Activated naive CD4-positive, alpha-beta T cell treated with anti-CD3 and anti-CD28 coated beads, Interleukin-2, amount 50 U/mL, for 72 hours (primary cell): ENCODE data around the gene CHST11. TPM values are rescaled to one million over a fixed set of nuclear protein-coding genes. Genes with fewer than 3 reads are reported as not detected.
"Not testable (repeated sequence)": the region's sequence is repeated elsewhere in the genome, so short reads cannot be mapped to it uniquely, and the experiment has no call there.

Source experiments
- ATAC-seq, 2 donors: fragments of 150-1000 bp; cut with Tn5 transposase; 2 replicates each; pipeline ENCODE4 v1.10.0; 2021; ENCODE audit warnings: mild to moderate bottlenecking in 2 of 2, moderate library complexity in 2 of 2
- DNase-seq, 2 donors: peaks; one replicate each; pipeline ENCODE4 v3.0.0; 2021 to 2022; ENCODE audit warnings: low spot score in 2 of 2
- H3K27ac Mint-ChIP-seq, 2 donors: one replicate each; pipeline ENCODE4 v1.8.0; 2022; ENCODE audit warnings: mild to moderate bottlenecking in 2 of 2, mixed read lengths in 2 of 2
- H3K36me3 Mint-ChIP-seq, 2 donors: one replicate each; pipeline ENCODE4 v1.8.0; 2022; ENCODE audit warnings: mixed read lengths in 2 of 2
- H3K9me3 Mint-ChIP-seq, 2 donors: one replicate each; pipeline ENCODE4 v1.8.0; 2022; ENCODE audit warnings: mixed read lengths in 2 of 2
- total RNA-seq, 2 donors: library from RNA; stranded (reverse); gene quantifications; one replicate each; pipeline ENCODE4 v1.2.3, GENCODE V29; 2022

The CHST11 gene
- total RNA-seq, 2 donors from 2014 or later: 20.0 to 40.0 TPM

GRCh38 chr12:104775731-104776231 lies 319.0 kb downstream of the CHST11 start:
- DNase-seq (no peak), ATAC-seq (no peak)
- H3K27ac Mint-ChIP-seq: no peak overlapping the region
- H3K36me3 Mint-ChIP-seq: peaks cover 21 to 37% of the 10 kb centered on the region in 2 donors
- H3K9me3 Mint-ChIP-seq: peaks cover 15 to 33% of the 10 kb centered on the region in 2 donors

GRCh38 chr12:104779134-104779533 lies 322.4 kb downstream of the CHST11 start:
- H3K27ac Mint-ChIP-seq: no peak overlapping the region
- ATAC-seq (no peak), DNase-seq (no peak)
- H3K9me3 Mint-ChIP-seq: peaks cover 9 to 29% of the 10 kb centered on the region in 2 donors
- H3K36me3 Mint-ChIP-seq: peaks cover 12 to 33% of the 10 kb centered on the region in 2 donors

DNA sequence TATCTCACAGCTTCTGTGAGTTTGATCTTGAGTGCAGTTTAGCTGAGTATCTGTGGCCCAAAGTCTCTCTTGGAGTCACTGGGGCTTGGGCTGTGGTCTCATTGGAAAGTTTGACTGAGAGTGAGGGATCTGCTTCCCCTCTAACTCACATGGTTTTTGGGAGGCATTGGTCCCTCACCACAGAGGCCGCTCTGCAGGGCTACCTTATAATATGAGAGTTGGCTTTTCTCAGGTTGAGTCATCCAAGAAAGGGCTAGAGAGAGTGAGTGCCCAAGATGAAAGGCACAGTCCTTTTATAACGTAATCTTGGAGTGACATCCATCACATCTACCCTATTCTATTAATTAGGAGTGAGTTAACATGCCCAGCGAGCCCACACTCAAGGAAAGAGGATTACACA lies 325.5 kb downstream of the CHST11 start:
- ATAC-seq (peak in 1 of 2 donors; percentile 60), DNase-seq (no peak)
- Mint-ChIP-seq H3K27ac (no peak overlapping the region), H3K36me3 (peaks cover 11 to 31% of the 10 kb centered on the region in 2 donors), H3K9me3 (peaks cover 6 to 28% of the 10 kb centered on the region in 2 donors)

DNA sequence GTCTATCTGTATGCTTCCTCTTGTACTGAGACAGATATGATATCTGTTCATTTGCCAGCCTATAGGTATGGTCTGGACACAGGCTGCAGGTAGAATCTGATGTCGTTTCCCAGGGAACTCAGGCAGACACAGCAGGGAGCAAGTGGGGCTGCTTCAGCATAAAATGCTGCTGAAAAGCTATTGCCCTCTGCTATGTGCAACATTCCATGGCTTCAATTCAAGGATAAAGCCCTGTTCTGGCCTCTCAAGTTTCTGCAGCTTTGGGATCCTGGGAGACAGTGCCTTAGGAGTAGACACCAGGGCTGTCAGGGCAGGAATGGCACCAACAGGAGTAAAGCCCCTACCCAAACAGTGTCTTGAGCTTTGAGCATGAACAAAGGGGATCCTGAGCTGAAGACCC lies 327.8 kb downstream of the CHST11 start:
- Mint-ChIP-seq H3K27ac (no peak overlapping the region), H3K36me3 (peaks cover 11 to 20% of the 10 kb centered on the region in 2 donors), H3K9me3 (peaks cover 6 to 18% of the 10 kb centered on the region in 2 donors)
- DNase-seq: no peak
- ATAC-seq: no peak

- Mint-ChIP-seq H3K9me3 (peaks cover 4 to 8% of the 10 kb centered on the region in 2 donors), H3K36me3 (peaks cover 4 to 11% of the 10 kb centered on the region in 2 donors), H3K27ac (no peak overlapping the region)
- DNase-seq (no peak), ATAC-seq (no peak)
Observed at GRCh38 chr12:104785886-104786285, 329.1 kb downstream of the CHST11 start.

DNA sequence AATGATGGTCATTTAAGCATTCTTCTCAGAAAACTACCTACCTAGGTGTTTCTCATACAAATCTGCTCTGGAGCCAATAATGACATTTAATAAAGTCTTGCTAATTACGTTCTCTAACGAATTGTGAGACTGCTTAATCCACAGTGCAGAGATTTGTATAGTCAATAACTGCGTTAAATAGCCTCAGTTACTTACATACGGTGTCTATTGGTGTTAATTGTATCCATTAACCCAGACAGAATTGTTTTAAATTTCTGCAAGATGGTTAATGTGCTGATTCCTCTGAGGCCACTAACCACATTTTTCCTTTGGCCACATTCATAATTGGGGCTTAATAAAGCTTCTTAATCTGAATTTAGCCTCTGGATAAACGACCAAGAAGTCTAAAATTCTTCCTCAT lies 329.6 kb downstream of the CHST11 start:
- Mint-ChIP-seq H3K27ac (no peak overlapping the region), H3K36me3 (peaks cover 0 to 6% of the 10 kb centered on the region in 2 donors)
- no peak for DNase-seq

DNA sequence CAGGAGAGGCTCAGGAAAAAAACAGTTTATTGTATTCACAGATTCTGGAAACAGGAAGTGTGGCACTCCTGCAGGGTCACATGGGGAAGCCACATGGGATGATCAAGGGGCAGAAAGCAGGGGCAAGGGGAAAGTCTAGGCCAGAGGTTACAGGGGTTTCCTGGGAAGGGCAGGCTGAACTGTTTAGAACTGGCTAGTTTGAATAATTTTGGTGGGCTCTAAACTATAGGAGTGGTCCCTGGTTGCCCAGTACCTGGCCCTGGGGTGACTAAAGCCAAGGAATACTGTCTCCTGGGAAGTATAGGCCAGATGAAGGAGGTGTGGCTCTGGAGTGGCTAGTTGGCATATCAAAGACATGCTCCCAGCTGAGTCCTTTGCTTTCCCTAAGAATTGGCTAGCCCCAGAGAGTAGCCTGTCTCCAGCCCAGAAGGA lies 332.1 kb downstream of the CHST11 start:
- DNase-seq (no peak), ATAC-seq (no peak)
- H3K36me3 Mint-ChIP-seq: no peaks in the 10 kb centered on the region
- H3K27ac Mint-ChIP-seq: no peak overlapping the region
- H3K9me3 Mint-ChIP-seq: no peaks in the 10 kb centered on the region

More for the DNA sequence above, 329.6 kb downstream of the CHST11 start:
- ATAC-seq: no peak
- peaks cover 0 to 3% of the 10 kb centered on the region in 2 donors for H3K9me3 Mint-ChIP-seq

- Mint-ChIP-seq H3K9me3 (no peaks in the 10 kb centered on the region), H3K27ac (peak overlapping the region in 1 of 2 donors; percentile 55), H3K36me3 (no peaks in the 10 kb centered on the region)
- DNase-seq (peak in 1 of 2 donors; percentile 62), ATAC-seq (peak in 1 of 2 donors; percentile 34)
Observed at GRCh38 chr12:104790296-104791125, 333.8 kb downstream of the CHST11 start.

DNA sequence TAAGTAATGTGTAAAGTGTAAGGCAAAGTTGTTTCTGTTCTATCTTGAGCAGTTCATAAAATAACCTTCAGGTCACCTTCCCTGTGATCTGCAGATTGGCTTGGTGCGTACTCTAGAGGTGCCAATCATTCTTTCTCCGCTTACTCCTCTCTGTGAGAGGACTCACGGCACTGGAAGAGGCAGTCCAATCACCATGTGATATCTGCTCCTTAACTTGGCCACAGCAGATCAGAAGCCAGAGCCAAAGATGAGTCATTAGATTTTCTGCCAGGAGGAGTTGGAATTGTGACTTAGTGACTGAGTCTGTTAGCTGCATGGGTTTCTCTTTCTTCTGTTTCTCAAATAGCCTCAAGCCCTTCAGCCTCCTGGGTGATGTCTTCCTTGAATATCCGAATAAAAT lies 335.8 kb downstream of the CHST11 start:
- Mint-ChIP-seq H3K36me3 (no peaks in the 10 kb centered on the region), H3K27ac (no peak overlapping the region), H3K9me3 (no peaks in the 10 kb centered on the region)
- ATAC-seq (no peak), DNase-seq (no peak)

DNA sequence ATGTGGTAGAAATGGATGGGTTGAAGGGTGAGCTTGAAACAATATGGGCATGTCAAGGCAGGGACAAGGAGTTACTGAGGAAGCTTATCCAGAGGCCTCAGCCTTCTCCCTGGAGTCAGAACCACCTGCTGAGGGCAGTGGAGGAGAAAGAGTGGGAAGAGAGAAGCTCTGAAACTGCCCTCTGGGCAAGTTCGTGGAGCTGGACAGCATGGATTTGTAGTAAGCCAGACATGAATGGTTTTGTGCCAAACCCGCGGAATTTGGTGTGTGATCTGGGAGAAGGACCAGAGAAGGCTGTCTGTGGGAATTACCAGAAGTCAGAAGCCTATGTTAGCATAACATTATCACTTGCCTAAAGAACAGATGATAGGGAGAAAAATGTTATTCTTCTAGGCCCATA lies 336.5 kb downstream of the CHST11 start:
- Mint-ChIP-seq H3K27ac (no peak overlapping the region), H3K36me3 (no peaks in the 10 kb centered on the region), H3K9me3 (no peaks in the 10 kb centered on the region)
- DNase-seq (no peak), ATAC-seq (no peak)

DNA sequence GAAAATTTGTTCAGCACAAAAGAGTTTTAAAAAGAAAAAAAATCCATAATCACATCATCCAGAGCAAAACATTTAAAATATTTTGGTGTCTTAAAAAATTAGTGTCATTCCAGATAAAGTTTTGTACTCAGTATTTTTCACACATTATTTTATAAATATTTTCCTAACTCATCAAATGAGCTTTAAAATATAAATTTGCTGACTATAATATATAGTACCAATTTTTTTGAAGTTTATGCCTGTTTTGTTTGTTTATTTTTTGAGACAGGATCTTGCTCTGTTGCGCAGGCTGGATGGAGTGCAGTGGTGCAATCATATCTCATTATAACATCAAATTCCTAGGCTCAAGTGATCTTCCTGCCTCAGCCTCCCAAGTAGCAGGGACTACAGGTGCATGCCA lies 337.2 kb downstream of the CHST11 start:
- H3K36me3 Mint-ChIP-seq: no peaks in the 10 kb centered on the region
- no peak for ATAC-seq
- no peak overlapping the region for H3K27ac Mint-ChIP-seq
- no peak for DNase-seq
- no peaks in the 10 kb centered on the region for H3K9me3 Mint-ChIP-seq

DNA sequence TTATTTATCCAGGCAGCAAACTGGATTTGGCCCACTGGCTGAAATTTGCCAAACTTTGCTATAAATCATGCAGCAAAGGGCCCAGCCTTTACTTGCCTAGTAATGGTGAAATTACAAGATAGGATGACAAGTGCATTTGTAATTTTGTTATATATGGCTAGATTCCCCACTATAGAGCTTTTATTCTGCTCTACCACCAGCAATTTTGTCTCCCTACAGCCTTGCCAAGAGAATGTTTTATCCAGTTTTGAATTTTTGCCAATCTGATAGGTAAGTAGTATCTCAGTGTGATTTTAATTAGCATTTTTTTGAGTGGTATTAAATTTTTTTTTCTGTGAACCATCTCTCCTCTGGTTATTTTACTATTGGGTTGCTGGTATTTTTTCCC lies 339.7 kb downstream of the CHST11 start:
- DNase-seq (no peak), ATAC-seq (no peak)
- no peak overlapping the region for H3K27ac Mint-ChIP-seq
- H3K9me3 Mint-ChIP-seq: no peaks in the 10 kb centered on the region
- H3K36me3 Mint-ChIP-seq: no peaks in the 10 kb centered on the region

DNA sequence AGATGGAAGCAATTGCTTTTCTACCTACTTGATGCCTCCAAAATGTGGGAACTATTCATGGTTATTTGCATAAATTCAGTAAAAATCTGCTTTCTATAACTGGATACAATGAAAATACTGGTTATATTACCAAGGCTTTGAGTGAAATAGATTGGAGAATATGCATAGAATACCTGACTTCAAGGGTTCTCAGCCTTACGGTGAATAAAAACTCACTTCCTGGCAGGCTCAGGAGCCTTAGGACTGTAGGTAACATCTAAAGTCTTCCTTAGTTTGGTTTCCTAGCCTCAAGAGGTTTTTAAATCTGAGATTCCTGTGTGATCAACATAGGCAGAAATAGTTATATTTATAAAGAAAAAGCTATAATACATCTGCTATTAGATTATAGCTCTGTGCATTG lies 342.7 kb downstream of the CHST11 start:
- no peaks in the 10 kb centered on the region for H3K36me3 Mint-ChIP-seq
- DNase-seq (no peak), ATAC-seq (no peak)
- no peaks in the 10 kb centered on the region for H3K9me3 Mint-ChIP-seq
- no peak overlapping the region for H3K27ac Mint-ChIP-seq

DNA sequence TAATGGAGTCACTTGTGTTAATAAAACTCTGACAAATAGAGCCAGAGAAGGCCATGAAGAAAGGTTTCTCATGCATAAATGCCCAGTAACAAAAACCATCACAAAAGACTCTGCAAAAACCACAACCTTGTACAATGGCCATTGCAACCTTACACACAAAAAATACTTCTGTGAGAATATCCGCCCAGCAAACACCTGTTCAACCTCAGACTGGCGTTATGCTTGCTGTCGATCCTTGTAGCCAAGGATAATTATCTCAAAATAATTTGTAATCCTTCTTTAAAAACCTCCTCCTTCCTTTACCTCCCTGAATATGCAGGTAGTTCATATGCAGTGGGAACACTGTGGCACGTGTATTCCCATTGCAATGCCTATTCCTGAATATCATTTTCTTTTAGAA lies 344.3 kb downstream of the CHST11 start:
- no peak overlapping the region for H3K27ac Mint-ChIP-seq
- H3K36me3 Mint-ChIP-seq: no peaks in the 10 kb centered on the region
- ATAC-seq: no peak
- DNase-seq: no peak
- H3K9me3 Mint-ChIP-seq: no peaks in the 10 kb centered on the region

DNA sequence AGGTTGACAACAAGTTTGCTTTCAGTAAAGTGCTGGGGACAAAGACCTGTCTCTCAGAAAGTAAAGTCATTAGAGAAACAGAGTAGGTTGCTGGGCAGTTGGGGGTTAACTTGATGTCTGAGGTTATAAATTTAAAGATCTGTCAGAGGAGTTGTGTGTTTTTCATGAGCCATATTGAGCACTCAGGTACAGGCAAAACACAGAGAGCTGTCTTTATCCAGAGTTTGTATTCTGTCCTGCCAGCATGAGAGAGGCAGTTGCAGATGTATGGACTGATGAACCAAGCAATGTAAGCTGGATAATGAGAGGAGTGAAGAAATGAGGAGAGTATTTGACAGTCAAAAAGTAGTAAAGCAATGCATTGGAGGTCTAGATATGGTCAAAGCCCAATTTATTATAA lies 344.7 kb downstream of the CHST11 start:
- Mint-ChIP-seq H3K36me3 (no peaks in the 10 kb centered on the region), H3K27ac (no peak overlapping the region), H3K9me3 (no peaks in the 10 kb centered on the region)
- ATAC-seq: no peak
- DNase-seq: no peak

- no peak overlapping the region for H3K27ac Mint-ChIP-seq
- H3K9me3 Mint-ChIP-seq: no peaks in the 10 kb centered on the region
- ATAC-seq: no peak
- no peaks in the 10 kb centered on the region for H3K36me3 Mint-ChIP-seq
- no peak for DNase-seq
Observed at GRCh38 chr12:104802208-104802607, 345.5 kb downstream of the CHST11 start.

DNA sequence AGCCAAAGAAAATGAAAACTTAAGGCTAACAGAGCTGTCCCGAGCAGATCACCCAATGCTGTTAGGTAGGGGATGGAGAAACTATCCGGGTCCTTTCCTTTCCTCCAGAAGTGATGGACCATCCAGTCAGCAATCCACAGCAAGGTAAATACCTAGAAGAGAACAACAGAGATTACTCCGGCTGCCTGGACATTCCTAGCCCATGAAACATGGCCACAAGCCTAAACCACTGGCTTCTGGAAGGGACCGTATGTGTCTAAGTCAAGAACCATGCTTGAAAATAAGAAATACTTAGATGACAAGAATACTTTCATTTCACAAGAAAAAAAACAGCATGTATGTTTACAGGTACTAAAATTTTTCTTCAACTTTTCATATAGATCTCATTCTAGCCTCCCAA lies 348.4 kb downstream of the CHST11 start:
- no peaks in the 10 kb centered on the region for H3K36me3 Mint-ChIP-seq
- DNase-seq (no peak), ATAC-seq (no peak)
- H3K9me3 Mint-ChIP-seq: no peaks in the 10 kb centered on the region
- no peak overlapping the region for H3K27ac Mint-ChIP-seq

DNA sequence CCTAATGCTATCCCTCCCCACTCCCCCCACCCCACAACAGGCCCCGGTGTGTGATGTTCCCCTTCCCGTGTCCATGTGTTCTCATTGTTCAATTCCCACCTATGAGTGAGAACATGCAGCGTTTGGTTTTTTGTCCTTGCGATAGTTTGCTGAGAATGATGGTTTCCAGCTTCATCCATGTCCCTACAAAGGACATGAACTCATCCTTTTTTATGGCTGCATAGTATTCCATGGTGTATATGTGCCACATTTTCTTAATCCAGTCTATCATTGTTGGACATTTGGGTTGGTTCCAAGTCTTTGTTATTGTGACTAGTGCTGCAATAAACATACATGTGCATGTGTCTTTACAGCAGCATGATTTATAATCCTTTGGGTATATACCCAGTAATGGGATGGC lies 349.4 kb downstream of the CHST11 start:
- DNase-seq, ATAC-seq, H3K27ac Mint-ChIP-seq, H3K9me3 Mint-ChIP-seq, H3K36me3 Mint-ChIP-seq: not testable (repeated sequence)
